ENCODE data around the gene HMCN1. TPM values are rescaled to one million over a fixed set of nuclear protein-coding genes. Genes with fewer than 3 reads are reported as not detected.

Gene HMCN1
- polyA plus RNA-seq, 1 of the 3 experiments (the other 2 are of a cell fraction): 59.5 TPM

GRCh38 chr1:186078245-186078644 is 344.1 kb downstream of the HMCN1 start (continued):
- TF ChIP-seq IRF3 (IDR thresholded peaks at IDR 0.05; ENCODE audit: low read depth, low read length): no peak

GRCh38 chr1:186079084-186079684 is 345.0 kb downstream of the HMCN1 start:
- CTCF ChIA-PET: no interaction called here
- H3K27ac ChIP-seq (ENCODE audit: low read depth in 2 of 2, low read length in 1 of 2): no peak overlapping the region
- H3F3A ChIP-seq (replicated peaks; ENCODE audit: insufficient read depth): peaks cover 10% of the 10 kb centered on the region
- no peak overlapping the region for H3K4me3 ChIP-seq (ENCODE audit: low read depth in 2 of 2, low read length in 1 of 2)
- no peaks in the 10 kb centered on the region for H3K27me3 ChIP-seq (ENCODE audit: insufficient read depth)
- TF ChIP-seq CTCF (IDR thresholded peaks at IDR 0.05): no peak
- no peak for TF ChIP-seq RCOR1 (IDR thresholded peaks at IDR 0.05; ENCODE audit: low read length)
- TF ChIP-seq USF1 (IDR thresholded peaks at IDR 0.05; ENCODE audit: borderline replicate concordance, low read depth): no peak
- no peak for TF ChIP-seq REST (IDR thresholded peaks at IDR 0.05; ENCODE audit: low read depth, low read length)
- no peak for TF ChIP-seq POLR2AphosphoS5 (IDR thresholded peaks at IDR 0.05; ENCODE audit: low read depth, low read length)
- no peak for TF ChIP-seq SIN3A (IDR thresholded peaks at IDR 0.05; ENCODE audit: borderline replicate concordance, low read depth, low read length)
- TF ChIP-seq TEAD4 (IDR thresholded peaks at IDR 0.05; ENCODE audit: borderline replicate concordance, insufficient read depth): no peak
- TF ChIP-seq NFIC (IDR thresholded peaks at IDR 0.05; ENCODE audit: borderline replicate concordance): no peak
- no peak for TF ChIP-seq MAX (IDR thresholded peaks at IDR 0.05; ENCODE audit: low read depth)
- no peak for TF ChIP-seq ZBTB33 (IDR thresholded peaks at IDR 0.05; ENCODE audit: borderline replicate concordance, low read depth)
- TF ChIP-seq GATA2 (CRISPR knock-in tag; IDR thresholded peaks at IDR 0.05): no peak
- no peak for TF ChIP-seq MXI1 (IDR thresholded peaks at IDR 0.05; ENCODE audit: low read depth, low read length)
- TF ChIP-seq FOXM1 (IDR thresholded peaks at IDR 0.05; ENCODE audit: low read depth): no peak
- no peak for TF ChIP-seq TCF12 (IDR thresholded peaks at IDR 0.05)
- no peak for TF ChIP-seq SMC3 (IDR thresholded peaks at IDR 0.05; ENCODE audit: low read depth, low read length)
- TF ChIP-seq IRF3 (IDR thresholded peaks at IDR 0.05; ENCODE audit: low read depth, low read length): no peak
- TF ChIP-seq YY1 (IDR thresholded peaks at IDR 0.05; ENCODE audit: low read depth): no peak
- TF ChIP-seq RAD21 (IDR thresholded peaks at IDR 0.05; ENCODE audit: low read length): no peak
- TF ChIP-seq ELF1 (IDR thresholded peaks at IDR 0.05): no peak
- no peak for TF ChIP-seq GABPA (IDR thresholded peaks at IDR 0.05; ENCODE audit: low read depth)
- no peaks in the 10 kb centered on the region for H4K20me1 ChIP-seq (ENCODE audit: insufficient read depth)
- POLR2A ChIA-PET: no interaction called here
- no peaks in the 10 kb centered on the region for H3K79me2 ChIP-seq (ENCODE audit: insufficient read depth)
- no peaks in the 10 kb centered on the region for H3K9me2 ChIP-seq
- no peak overlapping the region for H3K4me2 ChIP-seq
- no peaks in the 10 kb centered on the region for H3K9me3 ChIP-seq
- no peak for DNase-seq
- peaks cover 3 to 7% of the 10 kb centered on the region in 2 experiments; a peak in 3 of 4 replicates for H3K4me1 ChIP-seq (ENCODE audit: control insufficient read depth in 1 of 2, insufficient read depth in 2 of 2, low read depth in 1 of 2, low read length in 1 of 2)
- WGBS (ENCODE audit: low lambda C conversion rate): 49% methylated on average over 7 of the region's 7 CpGs
- no peak overlapping the region for H2AFZ ChIP-seq (ENCODE audit: low read depth)
- no peak overlapping the region for H3K9ac ChIP-seq
- peaks cover 4 to 46% of the 10 kb centered on the region in 2 experiments for H3K36me3 ChIP-seq (replicated peaks in 1 of 2; ENCODE audit: control insufficient read depth in 1 of 2, insufficient read depth in 2 of 2, low read length in 1 of 2)
